Uterus (tissue), 4 donors: Measurements from ENCODE around the gene CAMTA1. TPM values are rescaled to one million over a fixed set of nuclear protein-coding genes. Genes with fewer than 3 reads are reported as not detected.

Experiments used
- DNase-seq, 2 donors: peaks; one replicate each; pipeline ENCODE4 v3.0.0-alpha.2; 2019 to 2020
- H3K27ac ChIP-seq, 2 donors: fragments of 200-600 bp; sonication (generic); 1 replicate in 1 of 2; 2 replicates in 1 of 2; pipeline ENCODE4 v1.5.1; 2016 to 2018
- H3K27me3 ChIP-seq, 2 donors: fragments of 200-600 bp; sonication (generic); one replicate each; pipeline ENCODE4 v1.5.1; 2018 to 2019; ENCODE audit warnings: control low read depth in 1 of 2
- H3K36me3 ChIP-seq, 2 donors: fragments of 200-600 bp; sonication (generic); one replicate each; pipeline ENCODE4 v1.5.1; 2019; ENCODE audit warnings: control low read depth in 1 of 2
- H3K4me1 ChIP-seq, 2 donors: fragments of 200-600 bp; sonication (generic); one replicate each; pipeline ENCODE4 v1.5.1; 2018 to 2019; ENCODE audit warnings: control low read depth in 1 of 2
- H3K4me3 ChIP-seq, 2 donors: fragments of 200-600 bp; sonication (generic); 1 replicate in 1 of 2; 2 replicates in 1 of 2; pipeline ENCODE4 v1.5.1; 2018 to 2019; ENCODE audit warnings: mild to moderate bottlenecking in 1 of 2
- H3K9me3 ChIP-seq, 2 donors: fragments of 200-600 bp; sonication (generic); one replicate each; pipeline ENCODE4 v1.5.1; 2019; ENCODE audit warnings: control low read depth in 1 of 2
- CTCF ChIP-seq, 4 experiments: fragments of 200-600 bp in 2 of 4; fragments of 450-650 bp in 2 of 4; sonication (generic) in 2 of 4; IDR thresholded peaks; one replicate each; pipeline ENCODE4 v1.5.1; 2016 to 2019; ENCODE audit warnings: antibody characterized with exemption in 4 of 4, mild to moderate bottlenecking in 2 of 4, moderate library complexity in 1 of 4
- POLR2A ChIP-seq, 2 donors: fragments of 450-650 bp; IDR thresholded peaks; one replicate each; pipeline ENCODE4 v1.6.1; 2016; ENCODE audit warnings: antibody characterized with exemption in 2 of 2, mild to moderate bottlenecking in 1 of 2, moderate library complexity in 1 of 2
- intact Hi-C: fragments of 100-400 bp; cut with DNase I; formaldehyde crosslinking; loops from one replicate; pipeline ENCODE4 v1.15.1; 2023; ENCODE audit warnings: low total_unique reads
- total RNA-seq, 4 donors: library from RNA; depleted of rRNA in 3 of 4; stranded (reverse); fragments of >200 nt in 3 of 4; gene quantifications; one replicate each; pipeline versions ENCODE4 v1.1.0 to v1.2.4, GENCODE V29; 2014 to 2023
- donor health status: DM: yes; HTN: yes; CAD: no.

The CAMTA1 gene
- total RNA-seq, 4 donors from 2014 or later = 29.7 to 427 (median 64.8) TPM

GRCh38 chr1:7292714-7293419 is 507.6 kb downstream of the CAMTA1 start:
- intact Hi-C loops = no loop called here
- TF ChIP-seq POLR2A (IDR thresholded peaks at IDR 0.05) (no peak), CTCF (IDR thresholded peaks at IDR 0.05) (no peak)
- Histone ChIP-seq H3K27ac (no peak overlapping the region), H3K4me3 (no peak overlapping the region), H3K9me3 (no peaks in the 10 kb centered on the region), H3K27me3 (no peaks in the 10 kb centered on the region), H3K36me3 (no peaks in the 10 kb centered on the region), H3K4me1 (peaks cover 0 to 7% of the 10 kb centered on the region in 2 donors)
- no peak for DNase-seq

- no peak for DNase-seq
- no peak overlapping the region for H3K4me3 ChIP-seq
- H3K4me1 ChIP-seq = peaks cover 0 to 7% of the 10 kb centered on the region in 2 donors
- intact Hi-C loops = no loop called here
- H3K27me3 ChIP-seq = no peaks in the 10 kb centered on the region
- TF ChIP-seq POLR2A (IDR thresholded peaks at IDR 0.05) (no peak), CTCF (IDR thresholded peaks at IDR 0.05) (no peak)
- no peaks in the 10 kb centered on the region for H3K36me3 ChIP-seq
- no peaks in the 10 kb centered on the region for H3K9me3 ChIP-seq
- no peak overlapping the region for H3K27ac ChIP-seq
Observed at GRCh38 chr1:7293702-7294629, 508.7 kb downstream of the CAMTA1 start.

GRCh38 chr1:7294636-7295035 is 509.4 kb downstream of the CAMTA1 start:
- Histone ChIP-seq H3K4me1 (peaks cover 0 to 7% of the 10 kb centered on the region in 2 donors), H3K9me3 (no peaks in the 10 kb centered on the region), H3K36me3 (no peaks in the 10 kb centered on the region), H3K27me3 (no peaks in the 10 kb centered on the region), H3K4me3 (no peak overlapping the region), H3K27ac (no peak overlapping the region)
- no peak for TF ChIP-seq POLR2A (IDR thresholded peaks at IDR 0.05)
- TF ChIP-seq CTCF (IDR thresholded peaks at IDR 0.05) = no peak
- DNase-seq = no peak
- intact Hi-C loops = no loop called here

- Histone ChIP-seq H3K4me3 (no peak overlapping the region), H3K4me1 (peaks cover 0 to 7% of the 10 kb centered on the region in 2 donors), H3K27me3 (no peaks in the 10 kb centered on the region), H3K9me3 (no peaks in the 10 kb centered on the region), H3K27ac (no peak overlapping the region), H3K36me3 (no peaks in the 10 kb centered on the region)
- TF ChIP-seq POLR2A (IDR thresholded peaks at IDR 0.05) (no peak), CTCF (IDR thresholded peaks at IDR 0.05) (no peak)
- intact Hi-C loops = no loop called here
- no peak for DNase-seq
Observed at GRCh38 chr1:7295946-7296345, 510.7 kb downstream of the CAMTA1 start.

GRCh38 chr1:7296968-7297367 is 511.7 kb downstream of the CAMTA1 start:
- intact Hi-C loops = no loop called here
- Histone ChIP-seq H3K4me1 (no peaks in the 10 kb centered on the region), H3K4me3 (no peak overlapping the region), H3K27ac (no peak overlapping the region), H3K27me3 (no peaks in the 10 kb centered on the region), H3K36me3 (no peaks in the 10 kb centered on the region), H3K9me3 (no peaks in the 10 kb centered on the region)
- no peak for TF ChIP-seq POLR2A (IDR thresholded peaks at IDR 0.05)
- TF ChIP-seq CTCF (IDR thresholded peaks at IDR 0.05) = no peak
- no peak for DNase-seq
